GM20000 (cell line): Measurements from ENCODE around the gene BANF1.

Experiments used
- DNase-seq: peaks from one replicate; pipeline ENCODE4 v3.0.0; 2012; ENCODE audit warnings: low spot score
- TF ChIP-seq, protein P1 (sequence below): IDR thresholded peaks from 2 replicates; pipeline ENCODE4 v1.5.1; 2012; ENCODE audit warnings: mild to moderate bottlenecking, control low read depth; ENCODE audit errors: extremely low read depth, missing control alignments

Gene BANF1

DNA sequence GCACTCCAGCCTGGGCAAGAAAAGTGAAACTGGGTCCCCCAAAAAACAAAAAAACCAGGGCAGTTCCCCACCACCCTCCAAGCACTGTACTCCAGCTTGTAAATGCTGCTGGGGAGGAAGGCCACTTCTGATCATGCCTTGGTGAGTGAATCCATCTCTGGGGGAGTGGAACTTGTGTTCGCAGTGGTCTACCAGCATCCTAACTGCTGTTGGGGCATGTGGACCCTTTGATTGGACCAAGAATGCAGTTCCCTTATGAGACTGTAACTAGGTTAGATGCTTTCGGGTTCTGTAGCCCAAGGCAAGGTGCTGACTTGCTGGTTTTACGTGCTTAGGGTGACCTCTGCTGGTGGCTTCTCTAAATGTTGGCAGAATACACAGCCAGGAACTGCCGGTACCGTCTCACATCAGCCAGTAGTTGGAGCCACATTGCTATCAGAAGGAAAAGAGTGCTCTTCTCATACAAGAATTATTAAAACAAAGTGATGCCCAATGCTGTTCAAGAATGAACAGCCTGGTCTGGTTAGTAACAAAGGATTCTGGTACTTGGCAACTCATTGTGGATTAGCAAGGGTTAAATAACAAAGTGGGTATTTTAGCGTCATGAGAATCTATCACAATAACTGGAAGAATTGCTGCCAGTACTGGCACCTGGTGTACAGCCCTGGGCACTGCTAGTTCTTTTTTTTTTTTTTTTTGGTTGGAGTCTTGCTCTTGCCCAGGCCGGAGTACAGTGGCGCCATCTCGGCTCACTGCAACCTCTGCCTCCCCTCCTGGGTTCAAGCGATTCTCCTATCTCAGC lies 13.3 kb upstream of the BANF1 start:
- TF ChIP-seq, protein P1, sequence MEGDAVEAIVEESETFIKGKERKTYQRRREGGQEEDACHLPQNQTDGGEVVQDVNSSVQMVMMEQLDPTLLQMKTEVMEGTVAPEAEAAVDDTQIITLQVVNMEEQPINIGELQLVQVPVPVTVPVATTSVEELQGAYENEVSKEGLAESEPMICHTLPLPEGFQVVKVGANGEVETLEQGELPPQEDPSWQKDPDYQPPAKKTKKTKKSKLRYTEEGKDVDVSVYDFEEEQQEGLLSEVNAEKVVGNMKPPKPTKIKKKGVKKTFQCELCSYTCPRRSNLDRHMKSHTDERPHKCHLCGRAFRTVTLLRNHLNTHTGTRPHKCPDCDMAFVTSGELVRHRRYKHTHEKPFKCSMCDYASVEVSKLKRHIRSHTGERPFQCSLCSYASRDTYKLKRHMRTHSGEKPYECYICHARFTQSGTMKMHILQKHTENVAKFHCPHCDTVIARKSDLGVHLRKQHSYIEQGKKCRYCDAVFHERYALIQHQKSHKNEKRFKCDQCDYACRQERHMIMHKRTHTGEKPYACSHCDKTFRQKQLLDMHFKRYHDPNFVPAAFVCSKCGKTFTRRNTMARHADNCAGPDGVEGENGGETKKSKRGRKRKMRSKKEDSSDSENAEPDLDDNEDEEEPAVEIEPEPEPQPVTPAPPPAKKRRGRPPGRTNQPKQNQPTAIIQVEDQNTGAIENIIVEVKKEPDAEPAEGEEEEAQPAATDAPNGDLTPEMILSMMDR: peak; percentile 99
- peak; percentile 90 for DNase-seq

DNA sequence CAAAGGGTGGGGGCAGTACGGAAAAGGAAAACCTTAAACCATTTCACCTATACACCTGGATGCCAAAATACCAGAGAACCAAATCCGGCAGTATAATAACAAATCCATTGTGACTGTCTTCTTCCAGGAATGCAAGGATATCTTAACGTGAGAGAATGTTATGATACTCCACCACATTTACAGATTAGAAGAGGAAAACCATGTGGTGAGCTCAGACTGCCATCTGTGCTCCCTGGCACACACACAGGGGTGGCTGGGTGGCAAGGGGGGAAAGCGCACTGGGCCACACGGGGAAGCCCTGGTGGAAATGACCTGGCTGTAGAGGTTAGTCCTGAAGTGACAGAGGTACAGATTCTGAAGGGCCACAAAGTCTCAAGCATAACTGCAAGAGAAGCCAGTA lies 10.2 kb upstream of the BANF1 start:
- TF ChIP-seq, protein P1: no peak
- DNase-seq: no peak

DNA sequence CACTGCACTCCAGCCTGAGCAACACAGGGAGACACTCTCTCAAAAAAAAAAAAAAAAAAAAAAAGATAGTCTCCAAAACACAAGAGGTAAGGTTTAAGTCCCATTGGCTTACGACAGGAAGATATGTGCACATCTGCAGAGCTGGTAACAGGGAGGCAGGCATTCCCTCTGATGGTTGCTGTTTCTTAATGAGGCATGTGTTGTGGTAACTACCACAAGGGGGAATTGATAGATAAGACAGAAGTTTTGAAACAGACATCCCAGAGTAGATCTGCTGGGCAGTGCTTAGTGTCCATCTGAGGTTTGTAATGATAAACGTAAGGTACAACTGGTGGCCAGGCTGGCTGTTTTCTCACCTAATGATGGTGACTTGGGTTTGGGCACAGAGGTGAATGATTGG lies 5.0 kb upstream of the BANF1 start:
- TF ChIP-seq, protein P1: no peak
- no peak for DNase-seq

DNA sequence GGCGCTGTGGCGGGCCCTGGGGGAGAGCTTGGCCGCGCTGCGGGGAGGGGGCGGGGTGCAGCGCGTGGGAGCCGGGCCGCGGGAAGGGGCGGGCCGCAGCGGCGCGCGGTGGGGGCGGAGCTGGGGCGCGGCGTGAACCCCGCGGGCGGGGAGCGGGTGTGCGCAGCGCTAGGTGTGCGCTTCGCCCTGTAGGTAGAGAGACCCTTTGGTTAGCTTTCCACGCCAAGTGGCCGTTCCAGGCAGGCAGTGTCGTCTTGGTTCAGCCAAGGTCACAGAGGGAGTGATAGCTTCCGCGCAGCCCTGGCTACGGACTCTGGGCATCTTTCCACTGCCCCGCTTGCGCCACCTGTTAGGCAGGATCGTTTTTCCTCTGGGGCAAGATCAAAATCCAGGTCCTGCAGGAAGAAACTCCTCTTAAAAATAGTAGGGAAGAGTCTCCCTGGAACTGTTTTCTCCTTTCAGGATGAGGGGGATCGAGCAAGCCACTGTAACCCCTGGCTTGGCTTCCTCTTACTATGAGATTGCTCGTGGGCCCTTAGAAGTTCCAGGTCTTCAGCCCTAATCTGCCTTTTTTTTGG lies 434 bp downstream of the BANF1 start:
- peak; percentile 88 for DNase-seq
- TF ChIP-seq, protein P1: no peak

DNA sequence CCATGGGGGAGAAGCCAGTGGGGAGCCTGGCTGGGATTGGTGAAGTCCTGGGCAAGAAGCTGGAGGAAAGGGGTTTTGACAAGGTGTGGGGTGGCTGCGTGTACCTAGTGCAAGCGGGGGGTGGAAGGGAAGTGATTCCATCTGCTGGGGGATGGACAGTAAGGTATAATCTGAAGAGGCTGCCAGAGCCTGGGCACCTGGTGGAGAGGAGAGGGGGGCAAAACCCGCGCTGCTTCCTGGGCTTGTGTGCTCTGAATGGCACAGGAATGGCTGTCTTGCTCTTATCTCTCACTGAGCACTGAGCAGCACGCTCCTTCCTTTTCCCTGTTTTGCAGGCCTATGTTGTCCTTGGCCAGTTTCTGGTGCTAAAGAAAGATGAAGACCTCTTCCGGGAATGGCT lies 988 bp downstream of the BANF1 start:
- TF ChIP-seq, protein P1: no peak
- peak; percentile 13 for DNase-seq

DNA sequence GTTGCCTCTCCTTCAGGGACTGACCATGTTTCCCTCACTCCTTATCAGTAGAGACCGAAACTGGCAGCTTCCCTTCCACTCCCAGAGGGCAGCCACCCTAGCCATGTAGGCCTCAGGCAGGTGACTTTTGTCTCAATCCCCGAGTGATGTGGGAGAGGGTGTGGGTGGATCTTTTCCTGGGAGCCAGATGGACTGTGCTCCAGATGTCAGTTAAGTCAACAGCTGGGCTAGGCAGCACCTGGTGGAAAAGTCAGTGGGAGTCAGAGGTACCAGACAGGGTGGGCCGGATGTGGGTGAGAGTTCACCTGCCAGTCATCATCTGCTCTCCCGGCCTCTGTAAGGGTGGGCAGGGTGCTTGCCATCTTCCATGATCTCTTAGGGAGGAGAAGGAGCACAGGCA lies 1.9 kb downstream of the BANF1 start:
- TF ChIP-seq, protein P1: no peak
- no peak for DNase-seq

DNA sequence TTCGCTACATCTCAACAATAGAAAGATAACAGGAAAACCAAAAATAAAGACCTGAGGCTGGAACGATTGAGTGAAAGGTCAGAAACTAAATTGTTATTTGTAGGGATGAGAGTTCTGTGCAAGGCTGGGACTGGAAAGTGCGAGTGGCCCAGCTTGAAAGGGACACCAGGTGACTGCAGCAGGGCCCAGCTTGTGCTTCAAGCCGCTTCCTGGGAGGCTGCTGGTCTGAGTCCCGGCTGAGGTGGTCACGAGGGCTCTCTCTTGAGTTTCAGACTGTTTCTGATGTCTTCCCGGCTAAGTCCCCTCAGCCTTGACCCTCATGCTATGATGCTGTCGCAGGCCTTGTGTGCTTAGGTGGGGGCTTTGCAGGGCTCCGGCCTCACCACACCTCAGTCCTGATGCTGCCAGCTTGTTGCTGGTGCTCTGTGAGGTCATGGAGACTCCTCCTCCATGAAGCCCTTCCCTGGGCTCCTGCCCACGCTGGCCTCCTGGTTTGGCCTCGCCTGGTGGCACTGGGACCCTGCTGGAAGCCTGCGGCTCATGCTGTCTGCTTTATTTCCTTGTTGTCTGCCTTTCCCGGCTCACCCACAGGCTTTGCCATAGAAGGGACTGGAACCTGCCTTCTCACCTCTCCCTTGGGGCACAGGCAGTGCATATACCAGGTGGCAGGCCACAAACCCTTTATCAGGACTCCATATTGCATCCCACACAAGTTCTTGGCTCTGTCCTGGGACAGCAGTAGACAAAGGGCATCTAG lies 4.0 kb downstream of the BANF1 start:
- TF ChIP-seq, protein P1: no peak
- no peak for DNase-seq
